A673 (cell line): ENCODE data around the gene MYO5B. TPM values are rescaled to one million over a fixed set of nuclear protein-coding genes. Genes with fewer than 3 reads are reported as not detected.

Source experiments
- BruUV-seq: library from RNA; stranded (reverse); fragments of 400-500 nt; replicated peaks from 2 replicates; lab custom pipeline; 2021; lab: Mats Ljungman, UMichigan
- CTCF ChIA-PET: fragments of 300-600 bp; sonication (Branson Sonifier 250); formaldehyde crosslinking; loops from one replicate; lab custom pipeline; 2022; ENCODE audit warnings: antibody characterized with exemption; lab: Charles Lee
- POLR2A ChIA-PET: fragments of 300-600 bp; sonication (Branson Sonifier 250); formaldehyde crosslinking; loops from one replicate; lab custom pipeline; 2022; ENCODE audit warnings: antibody characterized with exemption; ENCODE audit not compliant: low non-redundant PET; lab: Charles Lee
- DNase-seq: peaks from one replicate; pipeline ENCODE4 v3.0.0-alpha.2; 2015; ENCODE audit warnings: low spot score
- H3K27ac ChIP-seq: fragments of 200-600 bp; sonication (generic); 2 replicates; pipeline ENCODE4 v1.5.1; 2016; ENCODE audit warnings: mixed run types, low read depth, mild to moderate bottlenecking, mixed read lengths, antibody characterized with exemption, low read length; ENCODE audit not compliant: poor library complexity, severe bottlenecking
- H3K27me3 ChIP-seq: fragments of 200-600 bp; sonication (generic); replicated peaks from 2 replicates; pipeline ENCODE4 v1.6.1; 2017; ENCODE audit warnings: mixed run types, low read depth, mild to moderate bottlenecking, mixed read lengths, antibody characterized with exemption, low read length; ENCODE audit not compliant: insufficient read depth, poor library complexity
- H3K36me3 ChIP-seq: fragments of 200-600 bp; sonication (generic); 2 replicates; pipeline ENCODE4 v1.6.1; 2016; ENCODE audit warnings: mixed run types, mild to moderate bottlenecking, mixed read lengths, antibody characterized with exemption, low read length; ENCODE audit not compliant: insufficient read depth, poor library complexity, severe bottlenecking
- H3K4me1 ChIP-seq: fragments of 200-600 bp; sonication (generic); 2 replicates; pipeline ENCODE4 v1.6.1; 2017; ENCODE audit warnings: mixed run types, mild to moderate bottlenecking, mixed read lengths, antibody characterized with exemption, low read length; ENCODE audit not compliant: insufficient read depth, poor library complexity, severe bottlenecking
- H3K4me3 ChIP-seq: fragments of 200-600 bp; sonication (generic); 2 replicates; pipeline ENCODE4 v1.5.1; 2016; ENCODE audit warnings: low read depth, mixed run types, mild to moderate bottlenecking, mixed read lengths, low read length; ENCODE audit not compliant: poor library complexity, severe bottlenecking
- H3K9me3 ChIP-seq: fragments of 200-600 bp; sonication (generic); 2 replicates; pipeline ENCODE4 v1.6.1; 2016; ENCODE audit warnings: mixed run types, low read depth, mild to moderate bottlenecking, mixed read lengths, antibody characterized with exemption, low read length; ENCODE audit not compliant: poor library complexity, severe bottlenecking
- CTCF ChIP-seq: fragments of 300-800, 200-600 bp; sonication (generic); conservative IDR thresholded peaks from 2 replicates; pipeline ENCODE4 v1.5.1; 2017; ENCODE audit warnings: low read depth, mild to moderate bottlenecking, antibody characterized with exemption, low read length, moderate library complexity, mixed read lengths
- EZH2 ChIP-seq: fragments of 200-600 bp; sonication (generic); IDR thresholded peaks from 2 replicates; pipeline ENCODE4 v1.6.1; 2017; ENCODE audit warnings: borderline replicate concordance, low read depth, mild to moderate bottlenecking, mixed read lengths, antibody characterized with exemption, low read length; ENCODE audit not compliant: poor library complexity, severe bottlenecking
- intact Hi-C: fragments of 100-400 bp; cut with micrococcal nuclease; formaldehyde crosslinking; loops from one replicate; pipeline ENCODE4 v1.10.0; 2022; ENCODE audit not compliant: unreplicated experiment
- total RNA-seq: library from RNA; stranded (reverse); gene quantifications from 2 replicates; pipeline ENCODE4 v1.2.3, GENCODE V29; 2021

Gene MYO5B
- total RNA-seq, 1 experiment from 2014 or later = 0.30 TPM

- Histone ChIP-seq H3K4me1 (no peaks in the 10 kb centered on the region), H3K4me3 (no peak overlapping the region), H3K36me3 (no peaks in the 10 kb centered on the region), H3K9me3 (no peaks in the 10 kb centered on the region), H3K27ac (no peak overlapping the region), H3K27me3 (no peaks in the 10 kb centered on the region)
- no TSS peak for BruUV-seq
- ChIA-PET POLR2A (no interaction called here), CTCF (no interaction called here)
- TF ChIP-seq EZH2 (no peak), CTCF (no peak)
- no peak for DNase-seq
- intact Hi-C loops = loop anchor here (10.0 kb wide), 2 partner anchors 199 to 1179 kb away; no protein-coding TSS in a partner anchor
Measured at GRCh38 chr18:49853436-49853835, 341.5 kb downstream of the MYO5B start.

GRCh38 chr18:49853011-49853410, 341.9 kb downstream of the MYO5B start:
- no peaks in the 10 kb centered on the region for H3K4me1 ChIP-seq
- CTCF ChIA-PET = no interaction called here
- H3K9me3 ChIP-seq = no peaks in the 10 kb centered on the region
- intact Hi-C loops = loop anchor here (10.0 kb wide), 2 partner anchors 198 to 1178 kb away; no protein-coding TSS in a partner anchor
- no peaks in the 10 kb centered on the region for H3K27me3 ChIP-seq
- no peak overlapping the region for H3K27ac ChIP-seq
- H3K36me3 ChIP-seq = no peaks in the 10 kb centered on the region
- no peak for DNase-seq
- no peak for TF ChIP-seq EZH2
- no peak for TF ChIP-seq CTCF
- POLR2A ChIA-PET = no interaction called here
- no TSS peak for BruUV-seq
- H3K4me3 ChIP-seq = no peak overlapping the region

DNA sequence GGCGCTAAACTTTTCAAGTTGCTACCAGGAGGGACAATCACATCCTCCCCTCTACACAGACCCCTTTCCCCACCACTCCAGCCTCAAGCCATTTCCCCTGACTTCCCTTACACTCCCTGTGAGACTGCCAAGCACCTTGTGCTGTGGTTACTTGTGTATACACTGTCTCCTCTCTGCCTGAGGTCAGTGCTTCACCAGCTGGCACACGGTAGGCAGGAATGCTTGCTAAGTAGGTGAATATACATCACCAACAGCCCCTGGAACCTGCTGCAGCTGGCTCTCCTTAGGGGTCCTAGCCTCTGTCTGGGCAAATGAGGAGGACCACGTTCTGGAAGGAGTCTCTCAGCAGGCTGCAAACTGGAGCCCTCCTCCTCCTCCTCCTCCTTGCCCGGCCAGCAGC, 343.3 kb downstream of the MYO5B start:
- intact Hi-C loops = loop anchor here (10.0 kb wide), 2 partner anchors 197 to 1177 kb away; no protein-coding TSS in a partner anchor
- H3K27me3 ChIP-seq = no peaks in the 10 kb centered on the region
- no peaks in the 10 kb centered on the region for H3K36me3 ChIP-seq
- BruUV-seq = no TSS peak
- DNase-seq = no peak
- H3K4me1 ChIP-seq = no peaks in the 10 kb centered on the region
- TF ChIP-seq EZH2 (no peak), CTCF (no peak)
- CTCF ChIA-PET = no interaction called here
- H3K4me3 ChIP-seq = no peak overlapping the region
- H3K9me3 ChIP-seq = no peaks in the 10 kb centered on the region
- no peak overlapping the region for H3K27ac ChIP-seq
- POLR2A ChIA-PET = no interaction called here
